Measurements from ENCODE around the gene ARHGAP18.

Gene ARHGAP18

DNA sequence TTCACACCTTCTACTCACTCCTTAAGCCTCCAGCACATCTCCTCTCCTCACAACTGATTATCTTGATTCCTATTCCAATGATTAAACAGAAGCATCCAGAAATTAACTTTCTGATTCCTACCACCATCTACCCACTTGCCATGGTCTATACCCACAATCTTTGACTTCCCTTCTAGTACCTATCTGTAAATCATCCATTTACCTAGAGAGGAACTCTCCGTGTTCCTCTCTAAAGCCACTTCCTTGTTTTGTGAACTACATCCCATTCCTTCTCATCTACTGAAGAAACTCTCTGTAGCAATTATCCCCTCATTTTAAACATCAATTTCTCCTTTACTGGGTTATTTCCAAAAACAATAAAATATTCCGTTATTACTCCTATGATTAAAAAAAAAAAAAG lies 167.3 kb downstream of the ARHGAP18 start:
- Mint-ChIP-seq H3K27ac (no peak overlapping the region), H3K36me3 (ENCODE audit: low read depth) (no peaks in the 10 kb centered on the region), H3K4me1 (peaks cover 6% of the 10 kb centered on the region), H3K4me3 (no peak overlapping the region), H3K27me3 (no peaks in the 10 kb centered on the region), H3K9me3 (peaks cover 8% of the 10 kb centered on the region)
- DNase-seq (no peak), ATAC-seq (no peak)

GRCh38 chr6:129539032-129539431 lies 170.9 kb downstream of the ARHGAP18 start:
- no peak for ATAC-seq
- Mint-ChIP-seq H3K27ac (no peak overlapping the region), H3K4me1 (peaks cover 4% of the 10 kb centered on the region), H3K36me3 (ENCODE audit: low read depth) (no peaks in the 10 kb centered on the region), H3K27me3 (no peaks in the 10 kb centered on the region), H3K4me3 (no peak overlapping the region), H3K9me3 (peaks cover 5% of the 10 kb centered on the region)
- no peak for DNase-seq

DNA sequence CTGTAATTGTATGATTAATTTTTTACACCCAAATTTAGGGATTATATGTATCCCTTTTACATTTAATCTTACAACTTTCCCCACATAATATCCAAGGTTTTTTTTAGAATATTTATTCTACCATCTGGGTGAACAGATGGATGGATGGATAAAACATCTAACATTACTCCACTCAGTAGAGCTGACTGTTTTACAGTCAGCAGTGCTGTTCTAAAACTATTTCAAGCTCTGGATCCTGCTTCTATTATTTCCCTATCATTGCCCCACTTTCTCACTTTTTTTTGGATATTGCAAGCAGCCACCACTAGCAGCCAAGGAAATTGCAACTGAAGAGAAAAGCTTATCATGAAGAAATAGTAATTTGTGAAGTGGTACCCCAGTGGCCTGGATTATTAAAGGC lies 173.7 kb downstream of the ARHGAP18 start:
- no peaks in the 10 kb centered on the region for H3K36me3 Mint-ChIP-seq (ENCODE audit: low read depth)
- no peaks in the 10 kb centered on the region for H3K27me3 Mint-ChIP-seq
- ATAC-seq (no peak), DNase-seq (no peak)
- no peak overlapping the region for H3K4me3 Mint-ChIP-seq
- H3K27ac Mint-ChIP-seq = no peak overlapping the region
- peaks cover 12% of the 10 kb centered on the region for H3K9me3 Mint-ChIP-seq
- H3K4me1 Mint-ChIP-seq = no peaks in the 10 kb centered on the region

GRCh38 chr6:129534926-129535325 lies 175.1 kb downstream of the ARHGAP18 start:
- Mint-ChIP-seq H3K36me3 (ENCODE audit: low read depth) (no peaks in the 10 kb centered on the region), H3K27me3 (no peaks in the 10 kb centered on the region), H3K27ac (no peak overlapping the region), H3K4me1 (no peaks in the 10 kb centered on the region), H3K4me3 (no peak overlapping the region), H3K9me3 (peaks cover 12% of the 10 kb centered on the region)
- ATAC-seq (no peak), DNase-seq (no peak)
